ENCODE data around the gene DGCR8. TPM values are rescaled to one million over a fixed set of nuclear protein-coding genes. Genes with fewer than 3 reads are reported as not detected.

Gene DGCR8
- total RNA-seq, 1 experiment from 2014 or later: 41.7 TPM

DNA sequence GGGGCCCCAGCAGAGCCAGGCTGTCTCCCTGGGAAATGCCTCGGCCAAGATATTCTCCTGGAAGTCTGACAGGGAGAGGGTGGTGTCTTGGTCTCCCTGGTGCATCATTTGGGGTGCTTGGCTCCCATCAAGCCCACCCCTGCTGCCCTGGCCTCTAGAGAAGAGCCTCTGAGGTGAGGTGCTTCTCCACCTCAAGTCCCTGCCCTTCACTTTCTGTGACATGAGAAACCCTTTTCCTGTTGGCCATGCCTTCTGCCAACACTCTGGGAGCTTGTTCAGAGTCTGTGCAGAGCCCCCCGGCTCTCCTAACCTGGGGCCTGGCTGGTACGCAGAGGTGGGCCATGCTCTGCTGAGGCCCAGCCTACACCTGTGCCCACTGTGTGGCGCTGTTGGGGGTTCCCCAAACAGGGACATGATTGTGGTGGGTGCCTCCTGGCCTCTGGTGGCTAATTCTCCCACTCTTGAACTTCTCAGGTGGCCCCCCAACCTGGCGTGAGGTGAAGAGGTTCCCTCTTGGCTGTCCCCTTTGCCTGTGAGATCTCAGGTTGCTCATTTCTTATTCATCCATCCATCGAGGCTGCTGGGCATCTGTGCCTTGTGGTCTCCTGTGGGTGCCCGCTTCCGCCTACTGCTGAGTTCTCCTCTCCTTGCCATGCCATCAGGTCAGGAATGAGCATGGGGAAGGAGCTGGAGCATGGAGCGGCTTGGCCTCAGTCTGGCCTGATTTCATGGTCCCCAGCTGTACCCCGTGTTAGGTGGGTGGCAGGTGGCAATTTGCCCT, 19.2 kb upstream of the DGCR8 start:
- Histone ChIP-seq H3K79me2 (ENCODE audit: low read length) (no peaks in the 10 kb centered on the region), H3K4me2 (ENCODE audit: low read length) (no peak overlapping the region), H3K4me1 (ENCODE audit: insufficient read depth, low read length) (no peaks in the 10 kb centered on the region; the same call in 1 of the 2 replicates), H2AFZ (ENCODE audit: low read length) (no peak overlapping the region), H3K4me3 (ENCODE audit: low read length) (no peak overlapping the region), H3K9me2 (replicated peaks; ENCODE audit: low read length) (no peaks in the 10 kb centered on the region), H3K27ac (ENCODE audit: low read length) (no peak overlapping the region), H3K9ac (ENCODE audit: low read length) (no peak overlapping the region), H3K9me3 (ENCODE audit: low read length) (no peaks in the 10 kb centered on the region), H3K27me3 (ENCODE audit: low read length) (no peaks in the 10 kb centered on the region), H3F3A (ENCODE audit: low read length, unreplicated experiment) (no peaks in the 10 kb centered on the region), H4K20me1 (ENCODE audit: low read length) (no peaks in the 10 kb centered on the region), H3K36me3 (ENCODE audit: low read depth, low read length) (no peaks in the 10 kb centered on the region)
- ATAC-seq (no peak), DNase-seq (no peak)
- ChIA-PET CTCF (no interaction called here), POLR2A (ENCODE audit: unreplicated experiment) (no interaction called here)
- intact Hi-C loops (cut with micrococcal nuclease): no loop called here
- TF ChIP-seq, protein P1, sequence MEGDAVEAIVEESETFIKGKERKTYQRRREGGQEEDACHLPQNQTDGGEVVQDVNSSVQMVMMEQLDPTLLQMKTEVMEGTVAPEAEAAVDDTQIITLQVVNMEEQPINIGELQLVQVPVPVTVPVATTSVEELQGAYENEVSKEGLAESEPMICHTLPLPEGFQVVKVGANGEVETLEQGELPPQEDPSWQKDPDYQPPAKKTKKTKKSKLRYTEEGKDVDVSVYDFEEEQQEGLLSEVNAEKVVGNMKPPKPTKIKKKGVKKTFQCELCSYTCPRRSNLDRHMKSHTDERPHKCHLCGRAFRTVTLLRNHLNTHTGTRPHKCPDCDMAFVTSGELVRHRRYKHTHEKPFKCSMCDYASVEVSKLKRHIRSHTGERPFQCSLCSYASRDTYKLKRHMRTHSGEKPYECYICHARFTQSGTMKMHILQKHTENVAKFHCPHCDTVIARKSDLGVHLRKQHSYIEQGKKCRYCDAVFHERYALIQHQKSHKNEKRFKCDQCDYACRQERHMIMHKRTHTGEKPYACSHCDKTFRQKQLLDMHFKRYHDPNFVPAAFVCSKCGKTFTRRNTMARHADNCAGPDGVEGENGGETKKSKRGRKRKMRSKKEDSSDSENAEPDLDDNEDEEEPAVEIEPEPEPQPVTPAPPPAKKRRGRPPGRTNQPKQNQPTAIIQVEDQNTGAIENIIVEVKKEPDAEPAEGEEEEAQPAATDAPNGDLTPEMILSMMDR (conservative IDR thresholded peaks at IDR 0.05; ENCODE audit: low read depth, low read length): 0 out of 2 replicates have a peak, but pooled peaks have one; percentile 14
- no peak for TF ChIP-seq EZH2phosphoT487 (IDR thresholded peaks at IDR 0.05; ENCODE audit: borderline replicate concordance, low read length)
- BruUV-seq (replicated peaks): no TSS peak

DNA sequence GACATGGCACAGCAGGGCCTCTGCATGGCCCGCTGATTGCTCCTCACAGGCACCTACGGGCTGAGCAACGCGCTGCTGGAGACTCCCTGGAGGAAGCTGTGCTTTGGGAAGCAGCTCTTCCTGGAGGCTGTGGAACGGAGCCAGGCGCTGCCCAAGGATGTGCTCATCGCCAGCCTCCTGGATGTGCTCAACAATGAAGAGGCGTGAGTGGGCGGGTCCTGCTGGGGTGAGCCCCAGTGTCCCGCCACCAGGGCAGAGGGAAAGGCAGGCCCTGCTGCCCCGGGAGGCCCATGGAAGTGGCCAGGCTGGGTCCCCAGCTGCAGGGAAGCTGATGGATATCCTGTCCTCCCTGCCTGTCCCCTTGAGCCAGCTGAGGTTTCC, 18.6 kb upstream of the DGCR8 start:
- no peaks in the 10 kb centered on the region for H3K36me3 ChIP-seq (ENCODE audit: low read depth, low read length)
- H3K4me3 ChIP-seq (ENCODE audit: low read length): no peak overlapping the region
- DNase-seq: no peak
- no peaks in the 10 kb centered on the region for H3K27me3 ChIP-seq (ENCODE audit: low read length)
- POLR2A ChIA-PET (ENCODE audit: unreplicated experiment): no interaction called here
- no TSS peak for BruUV-seq (replicated peaks)
- no peak overlapping the region for H3K4me2 ChIP-seq (ENCODE audit: low read length)
- no peaks in the 10 kb centered on the region for H3F3A ChIP-seq (ENCODE audit: low read length, unreplicated experiment)
- no peaks in the 10 kb centered on the region; the same call in 1 of the 2 replicates for H3K4me1 ChIP-seq (ENCODE audit: insufficient read depth, low read length)
- H3K79me2 ChIP-seq (ENCODE audit: low read length): no peaks in the 10 kb centered on the region
- intact Hi-C loops (cut with micrococcal nuclease): no loop called here
- no peaks in the 10 kb centered on the region for H3K9me2 ChIP-seq (replicated peaks; ENCODE audit: low read length)
- CTCF ChIA-PET: no interaction called here
- no peak overlapping the region for H3K9ac ChIP-seq (ENCODE audit: low read length)
- no peak overlapping the region for H3K27ac ChIP-seq (ENCODE audit: low read length)
- TF ChIP-seq, protein P1 (conservative IDR thresholded peaks at IDR 0.05; ENCODE audit: low read depth, low read length): no peak
- no peak for TF ChIP-seq EZH2phosphoT487 (IDR thresholded peaks at IDR 0.05; ENCODE audit: borderline replicate concordance, low read length)
- no peak for ATAC-seq
- no peak overlapping the region for H2AFZ ChIP-seq (ENCODE audit: low read length)
- H3K9me3 ChIP-seq (ENCODE audit: low read length): no peaks in the 10 kb centered on the region
- no peaks in the 10 kb centered on the region for H4K20me1 ChIP-seq (ENCODE audit: low read length)

DNA sequence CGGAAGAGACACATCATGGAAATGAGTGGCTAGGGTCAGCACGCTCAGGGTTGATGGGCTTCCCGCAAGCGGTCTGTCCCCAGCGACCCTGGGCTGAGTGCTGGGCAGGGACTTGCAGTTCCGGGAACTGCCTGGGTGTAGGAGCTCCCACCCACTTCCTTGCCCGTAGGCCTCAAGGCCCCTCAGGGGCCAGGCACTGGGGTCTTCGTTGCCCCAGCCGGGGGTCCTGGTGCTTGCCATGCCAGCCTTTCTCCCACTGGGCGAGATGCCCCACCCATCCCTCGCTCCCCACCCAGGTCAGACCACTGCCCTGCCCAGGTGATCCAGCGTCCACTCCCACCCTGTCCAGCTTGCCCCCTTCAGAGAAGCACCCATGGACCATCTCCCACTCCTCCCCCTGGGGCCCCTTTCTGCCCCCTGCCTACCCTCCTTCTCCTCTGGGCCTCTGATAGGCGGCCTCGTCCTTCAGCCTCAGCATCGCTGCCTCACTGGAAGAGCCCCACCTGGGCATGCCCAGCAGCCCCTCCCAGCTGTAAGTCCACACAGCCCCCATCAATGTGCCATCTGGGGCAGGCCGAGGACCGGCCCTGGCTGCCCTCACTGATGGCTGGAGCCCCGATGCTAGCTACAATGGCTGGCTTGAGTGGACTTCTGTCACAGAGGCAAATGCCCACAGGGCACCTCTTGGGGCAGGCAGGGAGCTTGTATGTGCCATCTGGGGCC, 17.8 kb upstream of the DGCR8 start:
- BruUV-seq (replicated peaks): no TSS peak
- Histone ChIP-seq H3K9ac (ENCODE audit: low read length) (no peak overlapping the region), H3K4me2 (ENCODE audit: low read length) (no peak overlapping the region), H3K4me3 (ENCODE audit: low read length) (no peak overlapping the region), H4K20me1 (ENCODE audit: low read length) (no peaks in the 10 kb centered on the region), H3K27me3 (ENCODE audit: low read length) (no peaks in the 10 kb centered on the region), H3K9me2 (replicated peaks; ENCODE audit: low read length) (no peaks in the 10 kb centered on the region), H3K4me1 (ENCODE audit: insufficient read depth, low read length) (no peaks in the 10 kb centered on the region; the same call in 1 of the 2 replicates), H3K79me2 (ENCODE audit: low read length) (no peaks in the 10 kb centered on the region), H3K36me3 (ENCODE audit: low read depth, low read length) (no peaks in the 10 kb centered on the region), H3K9me3 (ENCODE audit: low read length) (no peaks in the 10 kb centered on the region), H2AFZ (ENCODE audit: low read length) (no peak overlapping the region), H3K27ac (ENCODE audit: low read length) (no peak overlapping the region), H3F3A (ENCODE audit: low read length, unreplicated experiment) (no peaks in the 10 kb centered on the region)
- DNase-seq (no peak), ATAC-seq (no peak)
- ChIA-PET CTCF (no interaction called here), POLR2A (ENCODE audit: unreplicated experiment) (no interaction called here)
- intact Hi-C loops (cut with micrococcal nuclease): no loop called here
- TF ChIP-seq, protein P1 (conservative IDR thresholded peaks at IDR 0.05; ENCODE audit: low read depth, low read length): no peak
- TF ChIP-seq EZH2phosphoT487 (IDR thresholded peaks at IDR 0.05; ENCODE audit: borderline replicate concordance, low read length): no peak
- no peak for TF ChIP-seq EZH2 (IDR thresholded peaks at IDR 0.05; ENCODE audit: low read length, unreplicated experiment)
